ENCODE measurements around the gene KRT8.
"Not testable (repeated sequence)": the region's sequence is repeated elsewhere in the genome, so short reads cannot be mapped to it uniquely, and the experiment has no call there.

KRT8 gene

DNA sequence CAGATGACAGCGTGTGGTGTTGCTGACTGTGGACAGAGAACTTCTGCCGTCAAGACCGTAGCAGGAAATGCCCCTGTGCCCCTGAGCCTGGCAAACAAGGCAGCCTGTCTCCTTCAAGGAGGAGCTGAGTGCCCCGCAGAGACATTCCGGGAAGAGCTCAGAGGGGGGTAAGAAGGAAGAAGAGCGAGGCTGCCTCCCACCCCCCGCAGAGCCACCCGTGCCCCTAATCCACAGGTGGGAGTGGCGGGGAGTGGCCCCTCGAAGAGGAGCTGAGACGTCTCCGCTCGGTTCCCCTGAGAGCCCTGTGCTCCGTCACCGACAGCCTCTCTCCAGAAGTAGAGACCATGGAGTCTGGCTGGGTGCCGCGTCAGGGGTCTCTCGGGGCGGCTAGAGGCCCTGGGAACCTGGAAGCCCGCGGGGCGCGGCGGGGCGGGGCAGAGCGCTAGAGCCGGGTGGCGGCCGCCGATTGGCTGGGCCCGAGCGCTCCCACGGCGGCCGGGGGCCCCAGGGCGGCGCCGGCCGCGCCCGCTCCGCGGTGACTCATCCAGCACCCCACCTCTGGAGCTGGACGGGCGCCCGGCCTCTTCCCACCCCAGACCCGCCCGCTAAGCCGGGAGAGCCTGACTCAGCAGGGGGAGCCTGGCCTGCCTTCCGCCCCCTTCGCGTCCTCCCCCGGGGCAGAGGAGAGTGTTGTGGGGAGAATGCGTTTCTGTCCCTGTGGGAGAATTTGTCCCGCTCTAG lies 30.9 kb downstream of the KRT8 start:
- peak; percentile 92 for DNase-seq

DNA sequence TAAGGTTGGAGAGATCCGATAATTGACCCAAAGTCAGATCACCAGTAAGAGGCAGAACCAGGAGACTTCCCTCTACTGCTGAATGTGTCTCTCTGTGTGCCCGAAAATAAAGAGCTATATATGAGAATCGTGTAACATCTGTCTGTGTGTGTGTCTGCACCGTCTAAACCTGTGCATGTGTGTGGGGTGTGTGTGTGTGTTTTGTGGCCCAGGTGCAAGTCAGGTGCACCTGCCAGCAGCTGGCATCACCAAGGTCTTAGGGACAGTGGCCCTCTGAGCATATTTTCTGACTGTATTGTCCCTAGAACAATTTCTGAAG lies 31.4 kb downstream of the KRT8 start:
- DNase-seq, result no peak

DNA sequence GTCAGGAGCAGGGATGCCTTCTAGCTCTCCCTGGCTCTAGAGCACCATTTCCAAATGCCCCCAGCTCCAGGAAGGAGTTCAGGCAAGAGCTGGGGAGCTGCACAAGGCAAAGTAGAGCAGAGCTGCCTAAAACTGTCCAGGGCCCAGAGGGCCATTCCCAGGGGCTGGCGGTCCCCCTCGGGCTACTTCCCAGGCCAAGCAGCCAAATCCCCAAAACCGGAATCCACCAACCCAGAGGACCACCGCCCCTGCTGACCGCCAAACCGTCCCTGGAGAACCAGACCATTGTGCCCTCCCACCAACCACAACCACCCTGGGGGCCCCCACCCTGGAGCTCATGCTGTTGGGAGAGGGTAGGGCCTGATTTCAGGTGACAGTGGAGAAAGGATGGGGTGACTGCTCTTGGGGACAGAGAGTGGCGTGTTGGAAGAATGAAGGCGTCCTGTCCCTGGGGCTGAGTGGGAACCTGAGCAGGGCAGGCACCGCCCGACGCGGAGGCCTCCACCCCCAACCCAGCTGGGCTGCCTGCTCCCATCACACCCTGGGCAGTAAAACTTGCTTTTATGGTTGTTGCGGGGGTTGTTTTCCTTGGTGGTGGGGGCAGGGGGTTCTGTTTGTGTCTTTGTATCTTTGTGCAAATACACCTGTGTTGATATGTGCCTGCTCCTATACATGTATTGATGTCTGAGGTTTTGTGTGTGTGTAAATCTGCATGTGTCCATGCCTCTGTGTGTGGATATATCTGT lies 32.1 kb downstream of the KRT8 start:
- no peak for DNase-seq

DNA sequence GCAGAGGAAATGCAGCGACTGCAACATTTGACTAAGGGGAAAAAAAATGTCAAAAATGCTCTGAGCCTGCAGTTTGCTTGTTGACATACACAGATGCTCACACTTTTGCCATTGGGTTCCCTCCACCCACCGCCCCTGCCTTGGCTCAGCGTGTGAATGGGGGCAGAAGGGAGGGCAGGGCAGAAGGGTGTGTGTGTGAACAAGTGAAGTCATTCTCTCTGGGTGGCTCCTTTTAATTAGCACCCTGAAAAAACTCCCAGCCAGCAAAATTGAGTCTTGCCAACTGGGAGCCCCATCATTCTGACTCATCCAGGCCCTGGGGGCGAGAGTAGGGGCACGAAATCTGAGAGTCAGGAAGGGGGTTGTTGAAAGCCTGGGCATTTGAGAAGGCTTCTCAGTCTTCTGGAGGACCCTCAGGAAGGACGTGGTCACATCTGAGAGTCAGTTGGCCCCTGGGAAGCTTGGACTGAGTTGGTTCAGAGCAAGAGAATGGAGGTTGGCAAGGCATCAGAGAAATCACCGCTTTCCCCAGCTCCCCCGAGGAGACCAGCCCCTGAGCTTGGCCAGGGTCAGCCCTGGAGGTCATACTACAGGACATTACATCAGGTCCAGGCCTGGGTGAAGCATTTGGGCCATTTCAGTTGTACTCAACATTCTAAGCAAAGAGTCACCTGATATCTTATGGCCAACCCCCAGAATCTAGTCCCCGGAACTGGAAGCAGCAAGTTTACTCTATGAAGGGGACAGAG lies 33.4 kb downstream of the KRT8 start:
- no peak for DNase-seq

DNA sequence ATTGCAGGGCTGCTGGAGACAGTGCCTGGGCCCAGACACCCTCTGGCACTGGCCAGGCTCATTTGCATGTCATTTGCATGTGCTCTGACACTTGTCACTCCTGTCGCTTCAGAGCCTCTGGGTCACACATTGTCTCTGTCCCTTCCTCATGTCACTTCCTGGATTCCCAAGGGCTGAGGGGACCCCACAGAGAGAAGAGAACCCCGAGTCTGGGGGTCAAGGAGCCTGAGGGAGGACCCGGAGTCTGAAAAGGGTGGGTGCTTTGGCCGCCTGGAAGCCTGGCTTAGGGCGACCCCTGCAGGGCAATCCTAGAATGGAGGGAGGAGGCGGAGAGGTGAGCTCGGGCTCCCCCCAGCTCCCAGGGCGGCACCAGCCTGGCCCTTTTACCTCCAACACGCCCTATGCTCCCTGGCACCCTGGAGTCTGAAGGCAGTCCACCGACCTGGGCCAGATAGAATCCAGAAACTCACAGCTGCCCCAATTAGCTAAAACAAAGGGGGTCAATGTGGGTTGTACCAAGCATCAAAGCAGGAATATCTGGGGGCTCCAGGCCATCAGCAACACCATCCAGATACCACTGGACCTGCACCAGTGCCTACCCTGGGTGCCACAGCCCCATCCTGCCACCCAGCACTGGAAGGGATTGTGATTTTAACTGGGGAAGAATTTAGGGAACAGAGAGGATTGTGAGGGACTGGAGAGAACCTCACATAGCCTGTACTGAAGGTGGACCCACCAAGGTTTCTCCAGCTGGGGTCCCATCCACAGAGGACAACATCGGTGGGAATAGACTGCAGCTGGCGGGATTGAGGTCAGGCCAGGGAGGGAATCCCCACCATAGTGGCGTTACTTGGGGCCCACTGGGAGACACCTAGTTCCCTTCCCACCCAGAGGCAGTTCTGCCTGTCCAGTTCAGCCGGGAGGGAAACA lies 34.2 kb downstream of the KRT8 start:
- DNase-seq, result peak; percentile 78

DNA sequence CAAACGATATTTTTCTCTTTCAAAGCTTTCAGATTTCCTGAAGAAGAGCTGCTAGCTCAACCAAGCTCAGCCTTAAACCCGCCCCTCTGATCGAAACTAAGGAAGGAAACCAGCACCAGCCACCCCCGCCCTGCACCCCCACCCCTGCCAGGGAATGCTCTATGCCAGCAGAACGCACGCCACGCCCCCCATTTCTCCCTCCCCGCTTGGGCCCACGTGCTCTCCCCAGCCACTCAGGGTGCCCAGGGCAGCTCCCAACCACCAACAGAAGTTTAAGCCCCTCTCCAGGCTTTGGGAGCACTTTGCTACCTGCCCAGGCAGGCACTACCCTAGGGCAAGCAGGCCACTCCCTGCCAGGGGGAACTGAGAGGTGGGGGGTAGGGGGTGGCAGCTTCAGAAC lies 37.2 kb downstream of the KRT8 start:
- DNase-seq, result peak; percentile 67

DNA sequence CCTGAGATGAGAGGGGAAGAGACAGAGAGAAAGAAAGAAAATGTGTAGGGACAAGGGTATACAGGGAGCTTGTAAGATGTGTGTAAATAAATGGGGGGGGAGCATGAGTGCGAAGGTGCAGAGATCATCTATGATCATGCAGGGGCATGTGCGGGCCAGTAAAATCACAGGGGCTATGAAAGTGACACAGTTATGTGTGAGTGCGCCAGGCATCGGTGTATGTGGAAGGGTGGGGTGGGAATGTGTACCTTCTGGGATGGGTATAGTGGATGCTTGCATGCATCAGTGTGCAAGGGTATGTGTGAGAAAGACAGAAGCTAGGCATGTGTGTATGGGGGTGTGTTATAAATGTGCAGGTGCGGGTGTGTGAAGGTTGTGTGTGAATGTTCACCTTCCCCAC lies 37.7 kb downstream of the KRT8 start:
- no peak for DNase-seq

GRCh38 chr12:52865090-52865944 lies 39.6 kb downstream of the KRT8 start:
- DNase-seq, result peak; percentile 63

DNA sequence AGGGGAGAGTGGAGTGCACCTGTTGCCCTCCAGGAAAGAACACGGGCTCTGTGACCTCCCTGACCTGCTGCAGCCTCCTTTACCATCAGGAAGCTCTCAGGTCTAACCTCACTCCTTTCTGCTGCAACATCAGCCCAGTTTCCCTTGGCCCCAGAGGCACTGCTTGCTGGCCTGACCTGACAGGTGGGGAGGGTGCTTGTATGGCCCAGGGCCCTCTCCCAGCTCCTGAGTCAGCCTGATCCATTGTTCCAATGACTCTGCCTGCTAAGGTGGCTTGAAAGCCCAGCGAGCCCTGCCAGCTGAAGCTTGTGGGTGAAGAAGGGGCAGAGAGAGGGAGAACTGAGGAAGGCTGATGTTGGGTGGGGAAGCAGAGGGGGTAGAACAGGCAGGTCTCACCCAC lies 42.9 kb downstream of the KRT8 start:
- DNase-seq, result no peak

DNA sequence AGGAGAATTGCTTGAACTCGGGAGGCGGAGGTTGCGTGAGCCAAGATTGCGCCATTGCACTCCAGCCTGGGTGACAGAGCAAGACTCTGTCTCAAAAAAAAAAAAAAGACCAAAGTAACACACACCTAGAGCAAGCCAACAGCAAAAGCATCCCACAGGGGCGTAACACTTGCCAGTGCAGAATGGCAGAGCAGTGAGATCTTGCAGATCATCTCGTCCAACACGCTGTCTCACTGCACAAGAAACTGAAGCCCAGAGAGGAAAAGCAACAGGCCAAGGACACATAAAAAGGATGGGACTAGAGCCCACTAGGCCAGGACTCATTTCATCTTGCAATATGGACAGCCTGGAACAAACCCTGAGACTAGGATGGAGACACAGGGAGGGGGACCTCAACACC lies 43.4 kb downstream of the KRT8 start:
- DNase-seq, result no peak

DNA sequence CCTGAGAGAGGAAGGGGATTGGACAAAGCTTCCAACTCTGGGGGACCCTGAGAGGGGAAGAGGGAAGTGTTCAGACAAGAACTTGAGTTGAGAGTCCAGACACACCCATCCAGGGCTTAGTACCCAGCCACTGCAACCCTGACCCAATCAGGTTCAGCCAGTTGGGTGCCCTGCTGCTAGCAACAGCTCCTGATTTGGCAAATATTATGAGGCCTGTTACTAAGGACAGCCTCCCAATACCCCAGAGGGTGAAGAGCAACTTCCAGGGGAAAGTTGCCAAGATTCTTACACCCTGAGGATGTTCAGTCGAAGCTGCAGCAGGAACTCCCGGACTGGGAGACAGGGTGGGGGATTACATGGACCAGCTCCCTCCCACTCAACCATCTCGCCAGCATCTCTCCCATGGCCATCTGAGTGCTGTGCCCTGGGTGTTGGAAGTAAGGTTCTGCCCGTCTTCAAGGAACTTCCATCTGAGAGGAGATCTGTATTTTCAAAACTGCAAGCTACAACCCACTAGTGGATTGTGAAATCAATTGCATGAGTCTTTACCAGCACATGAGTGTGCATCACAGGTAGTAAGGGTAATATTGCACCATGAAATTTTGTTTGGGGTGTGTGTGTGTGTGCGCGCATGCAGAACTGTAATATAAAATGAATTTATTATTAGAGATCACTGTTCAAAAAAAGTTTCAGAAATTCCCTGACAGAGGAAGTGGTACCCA lies 44.6 kb downstream of the KRT8 start:
- no peak for DNase-seq

DNA sequence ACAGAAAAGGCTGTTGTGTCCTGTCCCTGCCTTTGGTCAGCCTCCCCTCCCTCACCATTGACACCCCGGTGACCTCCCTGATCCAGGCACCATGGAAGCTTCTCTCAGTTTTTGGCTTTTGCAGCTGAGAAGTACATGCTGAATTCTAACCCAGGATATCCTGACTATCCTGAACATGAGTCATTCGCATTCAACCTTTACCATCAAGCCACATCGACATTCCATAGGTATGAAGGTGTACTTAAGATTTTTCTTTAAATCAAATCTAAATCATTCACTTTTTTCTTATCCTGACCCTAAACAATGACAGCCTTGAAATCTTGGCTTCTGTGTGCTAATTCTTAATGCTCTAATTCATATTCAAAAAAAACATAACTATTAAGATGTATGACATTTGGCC lies 47.4 kb downstream of the KRT8 start:
- DNase-seq, result no peak

DNA sequence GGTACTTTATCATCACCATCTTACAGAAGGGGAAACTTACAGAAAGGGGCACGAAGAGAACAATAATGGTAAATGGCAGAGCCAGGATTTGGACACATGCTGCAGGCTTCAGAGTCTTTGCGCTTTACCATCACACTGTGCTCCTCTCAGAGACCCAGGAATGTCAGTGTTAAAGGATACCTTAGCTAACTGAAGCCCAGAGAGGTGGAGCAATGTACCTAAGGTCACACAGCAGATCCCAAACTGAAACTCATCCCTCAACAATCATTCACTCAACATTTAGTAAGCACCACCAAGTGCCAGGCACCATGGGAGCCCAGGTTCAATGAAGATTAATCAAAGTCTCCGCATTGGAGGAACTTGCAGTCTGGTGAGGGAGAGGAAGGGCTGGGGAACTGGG lies 48.1 kb downstream of the KRT8 start:
- no peak for DNase-seq

DNA sequence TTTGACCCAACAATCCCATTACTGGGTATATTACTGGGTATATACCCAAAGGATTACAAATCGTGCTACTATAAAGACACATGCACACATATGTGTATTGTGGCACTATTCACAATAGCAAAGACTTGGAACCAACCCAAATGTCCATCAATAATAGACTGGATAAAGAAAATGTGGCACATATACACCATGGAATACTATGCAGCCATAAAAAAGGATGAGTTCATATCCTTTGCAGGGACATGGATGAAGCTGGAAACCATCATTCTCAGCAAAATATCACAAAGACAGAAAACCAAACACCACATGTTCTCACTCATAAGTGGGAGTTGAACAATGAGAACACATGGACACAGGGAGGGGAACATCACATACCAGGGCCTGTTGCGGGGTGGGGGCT lies 48.8 kb downstream of the KRT8 start:
- not testable (repeated sequence) for DNase-seq

- no peak for DNase-seq
These were observed 53.1 kb downstream of the KRT8 start for GRCh38 chr12:52851787-52852186.

- DNase-seq, result no peak
These were observed 54.2 kb downstream of the KRT8 start for GRCh38 chr12:52850681-52851080.

DNA sequence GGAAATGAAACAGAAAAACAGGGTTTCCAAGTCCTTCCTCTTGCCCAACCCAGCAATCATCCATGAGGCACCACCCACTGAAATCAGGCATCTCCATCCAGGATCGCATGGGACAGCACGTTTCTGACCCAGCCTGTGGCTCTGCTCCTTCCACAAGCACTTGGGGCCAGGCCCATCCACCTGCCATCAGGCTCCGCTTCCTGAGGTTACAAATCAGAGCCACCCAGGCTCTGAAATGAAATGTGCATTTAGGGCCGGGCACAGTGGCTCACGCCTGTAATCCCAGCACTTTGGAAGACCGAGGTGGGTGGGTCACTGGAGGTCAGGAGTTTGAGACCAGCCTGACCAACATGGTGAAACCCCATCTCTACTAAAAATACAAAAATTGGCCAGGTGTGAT lies 55.4 kb downstream of the KRT8 start:
- no peak for DNase-seq

- no peak for DNase-seq
These were observed 56.1 kb downstream of the KRT8 start, which contains the start of gene KRT78 for GRCh38 chr12:52848661-52849255. KRT78 (minus strand) TSS chr12:52848994; CDS start chr12:52848930, 64 bp downstream.

DNA sequence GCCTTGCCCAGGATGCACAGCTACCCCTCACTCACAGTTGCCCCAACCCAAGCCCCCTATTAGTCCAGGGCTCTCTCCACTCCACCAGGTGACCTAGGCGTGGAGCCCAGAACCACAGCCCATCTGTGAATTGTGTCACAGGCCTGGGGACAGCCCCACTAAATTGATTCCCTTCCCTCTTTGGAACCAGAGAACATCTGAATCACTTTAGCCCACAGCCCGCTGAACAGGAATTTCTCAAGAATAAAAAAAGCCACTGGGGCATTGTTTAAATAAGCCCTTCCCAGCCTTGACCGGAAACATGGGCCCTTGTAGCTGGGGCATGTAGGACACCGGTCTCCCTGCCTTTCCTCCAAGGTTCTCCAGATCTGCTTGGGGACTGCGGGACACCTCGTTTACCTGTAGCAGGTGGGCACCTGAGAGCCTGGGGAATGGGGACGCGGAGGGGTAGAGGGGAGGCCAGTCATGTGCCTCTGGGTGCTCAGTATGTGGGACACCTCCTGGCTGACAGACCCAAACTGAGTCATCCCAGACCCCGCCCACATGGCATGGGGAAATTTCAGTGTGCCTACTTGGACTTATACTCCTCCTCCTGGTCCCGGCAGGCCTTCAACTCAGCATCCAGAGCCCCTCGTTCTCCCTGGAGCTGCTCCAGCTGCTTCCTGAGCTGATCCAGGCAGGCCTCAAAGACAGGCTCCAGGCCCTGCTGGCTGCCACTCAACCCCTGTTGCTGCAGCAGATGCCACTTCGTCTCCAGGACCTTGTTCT lies 57.4 kb downstream of the KRT8 start:
- DNase-seq, result no peak
